GM18861 (cell line): ENCODE results near the gene CNN3.
A peak's percentile ranks its signal among the peaks of the same experiment; 100 is the strongest.

Experiments
- ATAC-seq: cut with Tn5 transposase; IDR thresholded peaks from one replicate; pipeline ENCODE4 v1.9.1; 2021; ENCODE audit not compliant: unreplicated experiment

Gene CNN3

GRCh38 chr1:94926915-94927404 lies at the start of gene CNN3:
Gene CNN3, minus strand, starts transcription at chr1:94927110. Its CDS starts 216 bp downstream, at chr1:94926894.
- peak; percentile 81 for ATAC-seq

DNA sequence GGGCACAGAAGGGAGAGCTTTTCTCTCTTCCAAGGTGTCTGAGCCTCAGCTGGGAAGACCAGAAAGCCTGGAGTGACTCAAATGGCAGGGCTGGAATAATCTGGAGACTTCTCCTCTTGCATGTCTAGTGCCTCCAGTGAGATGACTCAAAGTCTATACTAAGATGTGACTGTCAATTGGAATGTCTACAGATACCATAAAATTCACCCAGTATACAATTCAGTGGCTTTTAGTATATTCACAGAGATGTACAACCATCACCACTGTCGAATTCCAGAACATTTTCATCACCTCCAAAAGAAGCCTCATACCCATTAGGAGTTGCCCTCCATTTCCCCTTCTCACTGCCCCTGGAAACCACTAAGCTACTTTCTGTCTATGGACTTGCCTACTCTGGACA lies 47.9 kb upstream of the CNN3 start:
- no peak for ATAC-seq

- no peak for ATAC-seq
These were observed 47.3 kb upstream of the CNN3 start for GRCh38 chr1:94974241-94974640.

DNA sequence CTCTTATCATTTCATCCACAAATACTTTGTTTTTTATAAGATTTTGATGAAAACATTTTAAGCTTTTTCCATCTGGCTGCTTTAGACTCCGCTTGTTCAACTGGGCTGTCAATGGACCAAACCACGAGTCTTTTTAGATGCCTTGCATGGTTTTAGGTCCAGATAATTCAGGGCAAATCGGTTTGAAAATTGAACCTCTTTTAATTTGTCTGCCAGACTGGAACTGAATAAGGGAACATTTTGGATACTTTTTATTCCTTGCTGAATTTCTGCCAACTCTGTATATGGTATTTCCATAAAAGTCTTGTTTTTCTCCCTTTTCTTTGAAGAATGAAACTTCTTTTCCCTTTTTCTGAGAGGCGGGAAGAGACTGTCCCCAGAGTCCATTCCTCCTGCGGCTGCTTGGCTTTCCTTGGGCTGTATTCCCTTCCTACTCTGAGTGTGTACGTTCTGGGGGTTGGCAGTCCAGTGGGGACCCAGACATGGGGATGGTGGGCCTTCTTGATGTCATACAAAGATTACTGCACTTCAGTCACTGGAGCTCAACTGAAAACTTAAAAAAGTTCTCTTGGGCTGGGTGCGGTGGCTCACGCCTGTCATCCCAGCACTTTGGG lies 46.5 kb upstream of the CNN3 start:
- ATAC-seq: no peak

DNA sequence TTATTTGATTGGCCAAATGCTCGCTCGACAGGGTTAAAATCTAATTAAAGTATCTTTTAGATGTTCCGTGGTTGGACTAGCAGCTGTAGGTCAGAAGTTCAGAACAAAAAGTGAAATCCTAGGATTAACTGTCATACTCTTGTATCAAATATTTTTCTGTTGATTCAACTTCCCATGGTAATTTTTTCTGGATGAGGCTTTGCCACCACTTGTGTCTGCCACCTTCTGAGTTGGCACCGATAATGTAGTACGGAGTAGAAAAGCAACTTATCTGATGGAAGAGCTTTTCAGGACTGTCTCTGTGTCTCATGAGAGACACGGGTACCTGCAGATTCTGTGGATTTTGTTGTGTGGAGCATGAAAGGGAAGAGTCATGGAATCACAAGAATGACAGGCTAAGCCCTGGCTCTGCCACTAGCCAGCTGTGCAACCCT lies 44.6 kb upstream of the CNN3 start:
- ATAC-seq: no peak

DNA sequence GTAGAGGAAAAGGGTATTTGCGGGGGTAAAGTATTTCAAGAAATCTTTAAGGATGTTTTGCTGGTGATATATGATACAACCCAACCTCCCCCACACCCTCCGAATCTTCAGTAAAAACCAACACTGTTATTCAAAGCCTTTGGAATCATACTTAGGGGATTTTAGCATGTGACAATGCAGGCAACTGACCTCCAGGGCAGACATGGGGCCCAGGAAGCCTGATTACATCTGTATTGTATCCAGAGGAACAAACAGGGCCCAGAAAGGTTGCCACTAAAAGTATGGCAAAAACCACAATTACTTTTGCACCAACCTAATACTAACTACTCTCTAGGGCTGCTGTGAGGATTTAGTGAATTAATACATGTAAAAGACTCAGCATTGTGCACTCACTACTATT lies 43.9 kb upstream of the CNN3 start:
- ATAC-seq: no peak

DNA sequence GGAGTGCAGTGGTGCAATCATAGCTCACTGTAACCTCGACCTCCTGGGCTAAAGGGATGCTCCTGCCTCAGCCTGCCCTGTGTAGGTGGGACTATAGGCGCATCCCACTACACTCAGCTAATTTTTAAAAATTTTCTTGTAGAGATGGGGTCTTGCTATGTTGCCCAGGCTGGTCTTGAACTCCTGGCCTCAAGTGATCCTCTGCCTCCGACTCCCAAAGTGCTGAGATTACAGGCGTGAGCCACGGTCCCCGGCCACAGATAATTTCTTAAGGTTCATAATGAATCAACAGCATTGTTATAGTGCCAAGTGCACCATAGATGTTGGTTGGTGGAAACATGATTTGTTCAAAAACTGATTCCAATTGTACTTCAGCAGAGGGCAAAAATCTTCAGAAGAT lies 42.2 kb upstream of the CNN3 start:
- no peak for ATAC-seq

DNA sequence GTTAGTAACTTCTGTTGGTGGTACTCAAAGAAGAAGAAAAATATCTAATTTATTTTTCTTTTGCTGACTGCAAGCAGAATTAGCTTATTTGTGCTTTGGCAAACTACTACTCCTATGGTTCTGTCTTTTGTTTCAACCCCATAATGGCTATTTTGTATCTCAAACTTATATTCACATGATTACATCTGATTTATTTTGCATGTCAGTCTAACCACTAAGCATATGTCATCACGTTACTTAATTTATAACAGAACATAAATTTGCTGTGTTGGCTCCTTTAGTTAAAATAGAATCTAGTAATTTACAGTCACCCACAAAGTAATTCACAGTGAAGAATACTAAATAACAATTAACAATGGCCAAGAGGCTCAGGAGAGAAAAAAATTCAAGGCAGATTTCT lies 39.1 kb upstream of the CNN3 start:
- ATAC-seq: no peak

DNA sequence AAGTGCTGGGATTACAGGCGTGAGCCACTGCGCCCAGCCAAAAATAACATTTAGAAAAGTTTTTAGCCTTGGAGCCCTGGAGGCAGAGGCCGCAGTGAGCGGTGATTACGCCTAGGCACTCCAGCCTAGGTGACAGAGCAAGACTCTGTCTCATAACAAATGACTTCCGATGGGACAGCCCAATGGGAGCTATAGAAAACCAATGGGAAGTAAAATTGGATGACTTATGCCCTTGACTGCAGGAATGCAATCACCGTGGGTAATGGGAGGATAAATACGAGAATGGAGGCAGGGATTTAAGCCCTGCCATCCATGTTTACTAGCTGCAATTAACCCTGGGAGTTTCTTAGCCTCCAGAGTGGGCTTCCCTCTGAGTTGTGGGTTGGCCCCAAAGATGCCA lies 37.0 kb upstream of the CNN3 start:
- ATAC-seq: no peak

DNA sequence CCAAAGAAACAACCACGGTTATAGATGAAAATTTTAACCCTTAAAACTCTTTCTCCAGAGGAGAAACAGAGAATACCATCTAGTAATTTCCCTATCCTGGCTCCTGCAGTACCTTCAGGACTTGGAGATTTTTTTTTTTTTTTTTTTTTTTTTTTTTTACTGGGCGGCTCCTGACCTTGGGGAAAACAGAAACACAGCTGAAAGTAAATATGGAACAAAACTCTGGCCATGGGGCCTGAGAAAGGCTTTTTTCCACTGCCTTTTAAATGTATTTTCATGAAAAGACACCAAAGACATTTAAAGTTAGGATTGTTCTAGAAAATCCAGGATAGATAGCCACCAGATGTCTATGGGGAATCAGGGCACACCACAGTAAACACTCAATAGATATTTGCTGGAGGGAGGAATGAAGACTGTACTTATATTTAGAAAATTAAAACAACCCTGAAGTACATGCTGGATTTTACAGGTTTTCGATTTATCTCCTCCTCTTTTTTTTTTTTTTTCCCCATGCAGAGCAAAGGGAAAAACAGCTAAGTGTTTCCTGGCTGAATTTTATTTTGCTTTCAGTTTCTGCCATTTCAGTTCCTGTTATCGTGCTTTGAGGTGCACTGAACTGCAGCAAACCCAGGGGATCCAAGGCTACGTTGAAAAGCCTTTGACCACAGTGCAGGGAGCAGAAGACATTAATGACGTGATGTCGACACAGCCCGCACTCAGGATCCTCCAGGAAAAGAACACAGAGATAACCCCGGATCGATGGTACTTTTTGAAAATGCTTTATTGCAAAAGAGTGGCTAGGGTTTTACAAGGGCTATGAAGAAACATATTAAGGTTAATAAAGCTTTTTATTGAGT lies 35.7 kb upstream of the CNN3 start:
- peak; percentile 95 for ATAC-seq

- no peak for ATAC-seq
These were observed 35.1 kb upstream of the CNN3 start for GRCh38 chr1:94961988-94962387.

DNA sequence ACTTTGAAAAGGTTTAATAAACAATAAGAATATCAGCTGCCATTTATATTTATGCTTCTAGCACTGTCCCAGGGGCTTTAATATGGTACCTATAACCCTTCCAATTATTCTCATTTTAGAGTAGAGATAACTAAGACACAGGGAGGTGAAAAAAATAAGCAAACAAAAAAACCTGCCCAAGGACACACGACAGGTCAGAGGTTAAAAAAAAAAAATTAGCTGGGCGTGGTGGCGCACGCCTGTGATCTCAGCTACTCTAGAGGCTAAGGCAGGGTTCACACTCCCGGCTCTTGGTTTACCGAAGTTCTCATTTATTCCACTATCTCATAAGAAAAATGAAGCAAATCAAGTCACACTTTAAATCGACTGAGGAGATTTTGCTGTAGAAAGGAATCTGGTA lies 34.7 kb upstream of the CNN3 start:
- ATAC-seq: no peak

GRCh38 chr1:94958081-94958480 lies 31.2 kb upstream of the CNN3 start:
- no peak for ATAC-seq

GRCh38 chr1:94955767-94956632 lies 29.1 kb upstream of the CNN3 start:
- ATAC-seq: no peak

GRCh38 chr1:94954263-94955220 lies 27.6 kb upstream of the CNN3 start:
- no peak for ATAC-seq

DNA sequence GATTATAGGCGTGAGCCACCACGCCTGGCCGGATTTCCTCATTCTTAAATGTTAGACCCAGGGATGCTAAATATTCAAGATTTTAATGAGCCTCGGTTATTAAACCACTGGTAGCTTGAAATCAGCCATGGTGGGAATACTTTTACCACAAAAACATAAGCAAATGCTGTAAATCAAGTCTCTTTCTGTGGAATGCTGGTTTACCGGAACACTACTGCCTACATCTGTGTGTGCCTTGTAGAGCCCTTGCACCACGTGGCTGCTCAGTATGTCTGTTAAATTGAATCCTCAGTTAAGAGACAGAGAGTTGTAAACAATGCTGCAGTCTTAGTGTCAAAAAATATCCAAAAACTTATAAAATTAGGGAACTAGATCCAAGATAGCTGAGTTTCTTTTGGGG lies 26.8 kb upstream of the CNN3 start:
- no peak for ATAC-seq

- ATAC-seq: no peak
These were observed 26.2 kb upstream of the CNN3 start for GRCh38 chr1:94953107-94953506.

GRCh38 chr1:94952539-94952938 lies 25.6 kb upstream of the CNN3 start:
- no peak for ATAC-seq

GRCh38 chr1:94951509-94952208 lies 24.7 kb upstream of the CNN3 start:
- no peak for ATAC-seq

GRCh38 chr1:94951046-94951445 lies 24.1 kb upstream of the CNN3 start:
- ATAC-seq: no peak
